Endothelial cell (in vitro differentiated cells): ENCODE results near the gene EVPLL. TPM values are rescaled to one million over a fixed set of nuclear protein-coding genes. Genes with fewer than 3 reads are reported as not detected.
"Not testable (repeated sequence)": the region's sequence is repeated elsewhere in the genome, so short reads cannot be mapped to it uniquely, and the experiment has no call there.

Experiments
- DNase-seq: peaks from one replicate; pipeline ENCODE4 v3.0.0; 2021; ENCODE audit warnings: low spot score
- H3K27ac Mint-ChIP-seq: one replicate; pipeline ENCODE4 v1.8.0; 2021; ENCODE audit warnings: mixed read lengths, inconsistent platforms; ENCODE audit not compliant: unreplicated experiment
- H3K27me3 Mint-ChIP-seq: one replicate; pipeline ENCODE4 v1.8.0; 2021; ENCODE audit warnings: mild to moderate bottlenecking, moderate library complexity, mixed read lengths, inconsistent platforms; ENCODE audit not compliant: unreplicated experiment
- H3K36me3 Mint-ChIP-seq: one replicate; pipeline ENCODE4 v1.8.0; 2021; ENCODE audit warnings: mild to moderate bottlenecking, low read depth, mixed read lengths, inconsistent platforms; ENCODE audit not compliant: unreplicated experiment
- H3K4me1 Mint-ChIP-seq: one replicate; pipeline ENCODE4 v1.8.0; 2021; ENCODE audit warnings: mild to moderate bottlenecking, mixed read lengths, inconsistent platforms; ENCODE audit not compliant: unreplicated experiment
- H3K4me3 Mint-ChIP-seq: one replicate; pipeline ENCODE4 v1.8.0; 2021; ENCODE audit warnings: mild to moderate bottlenecking, mixed read lengths, inconsistent platforms; ENCODE audit not compliant: unreplicated experiment
- H3K9me3 Mint-ChIP-seq: one replicate; pipeline ENCODE4 v1.8.0; 2021; ENCODE audit warnings: mixed read lengths, inconsistent platforms; ENCODE audit not compliant: unreplicated experiment
- total RNA-seq: library from RNA; stranded (reverse); fragmentation: NEBNext Ultra II Directional; extraction: Animal tissue kit (Norgen Biotek cat#: 25700); gene quantifications from one replicate; pipeline ENCODE4 v1.2.1, GENCODE V29; 2021; ENCODE audit not compliant: unreplicated experiment
- TF ChIP-seq, protein P1 (sequence below): fragments of 200-600 bp; sonication (generic); IDR thresholded peaks from one replicate; pipeline ENCODE4 v1.5.0; 2021; ENCODE audit warnings: antibody characterized with exemption; ENCODE audit not compliant: unreplicated experiment

The EVPLL gene
- total RNA-seq, 1 donor from 2014 or later: not detected

DNA sequence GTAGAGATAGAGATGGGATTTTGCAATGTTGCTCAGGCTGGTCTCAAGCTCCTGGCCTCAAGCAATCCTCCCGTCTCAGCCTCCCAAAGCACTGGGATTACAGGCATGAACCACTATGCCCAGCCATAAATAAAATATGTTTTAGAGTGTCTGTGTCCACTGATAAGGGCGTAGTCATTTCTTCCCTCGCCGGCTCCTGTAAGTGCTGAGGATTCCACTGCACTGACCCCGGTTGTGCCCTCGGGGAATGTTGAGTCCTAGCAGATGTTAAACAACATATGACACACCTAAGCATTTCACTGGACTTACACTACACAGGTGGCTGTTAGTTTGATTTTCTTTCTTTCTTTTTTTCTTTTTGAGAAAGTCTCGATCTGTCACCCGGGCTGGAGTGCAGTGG, 8.6 kb upstream of the EVPLL start:
- TF ChIP-seq, protein P1, sequence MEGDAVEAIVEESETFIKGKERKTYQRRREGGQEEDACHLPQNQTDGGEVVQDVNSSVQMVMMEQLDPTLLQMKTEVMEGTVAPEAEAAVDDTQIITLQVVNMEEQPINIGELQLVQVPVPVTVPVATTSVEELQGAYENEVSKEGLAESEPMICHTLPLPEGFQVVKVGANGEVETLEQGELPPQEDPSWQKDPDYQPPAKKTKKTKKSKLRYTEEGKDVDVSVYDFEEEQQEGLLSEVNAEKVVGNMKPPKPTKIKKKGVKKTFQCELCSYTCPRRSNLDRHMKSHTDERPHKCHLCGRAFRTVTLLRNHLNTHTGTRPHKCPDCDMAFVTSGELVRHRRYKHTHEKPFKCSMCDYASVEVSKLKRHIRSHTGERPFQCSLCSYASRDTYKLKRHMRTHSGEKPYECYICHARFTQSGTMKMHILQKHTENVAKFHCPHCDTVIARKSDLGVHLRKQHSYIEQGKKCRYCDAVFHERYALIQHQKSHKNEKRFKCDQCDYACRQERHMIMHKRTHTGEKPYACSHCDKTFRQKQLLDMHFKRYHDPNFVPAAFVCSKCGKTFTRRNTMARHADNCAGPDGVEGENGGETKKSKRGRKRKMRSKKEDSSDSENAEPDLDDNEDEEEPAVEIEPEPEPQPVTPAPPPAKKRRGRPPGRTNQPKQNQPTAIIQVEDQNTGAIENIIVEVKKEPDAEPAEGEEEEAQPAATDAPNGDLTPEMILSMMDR: no peak
- no peak overlapping the region for H3K4me3 Mint-ChIP-seq
- H3K27ac Mint-ChIP-seq: no peak overlapping the region
- no peaks in the 10 kb centered on the region for H3K4me1 Mint-ChIP-seq
- no peak for DNase-seq
- no peaks in the 10 kb centered on the region for H3K27me3 Mint-ChIP-seq
- no peaks in the 10 kb centered on the region for H3K9me3 Mint-ChIP-seq
- H3K36me3 Mint-ChIP-seq: no peaks in the 10 kb centered on the region

DNA sequence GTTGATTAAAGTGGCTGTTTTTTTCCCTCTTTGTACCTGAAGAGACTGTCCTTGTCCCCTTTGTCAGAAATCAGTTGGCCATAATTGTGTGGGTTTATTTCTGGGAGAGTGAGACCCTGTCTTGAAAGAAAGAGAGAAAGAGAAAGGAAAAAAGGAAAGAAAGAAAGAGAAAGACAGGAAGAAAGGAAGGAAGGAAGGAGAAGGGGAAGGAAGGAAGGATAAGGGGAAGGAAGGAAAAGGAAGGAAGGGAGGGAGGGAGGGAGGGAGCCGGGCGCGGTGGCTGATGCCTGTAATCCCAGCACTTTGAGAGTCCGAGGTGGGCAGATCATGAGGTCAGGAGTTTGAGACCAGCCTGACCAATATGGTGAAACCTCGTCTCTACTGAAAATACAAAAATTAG, 6.8 kb upstream of the EVPLL start:
- Mint-ChIP-seq H3K9me3 (no peaks in the 10 kb centered on the region), H3K4me1 (no peaks in the 10 kb centered on the region), H3K27me3 (no peaks in the 10 kb centered on the region), H3K36me3 (peaks cover 3% of the 10 kb centered on the region), H3K4me3 (no peak overlapping the region), H3K27ac (no peak overlapping the region)
- TF ChIP-seq, protein P1: no peak
- no peak for DNase-seq

DNA sequence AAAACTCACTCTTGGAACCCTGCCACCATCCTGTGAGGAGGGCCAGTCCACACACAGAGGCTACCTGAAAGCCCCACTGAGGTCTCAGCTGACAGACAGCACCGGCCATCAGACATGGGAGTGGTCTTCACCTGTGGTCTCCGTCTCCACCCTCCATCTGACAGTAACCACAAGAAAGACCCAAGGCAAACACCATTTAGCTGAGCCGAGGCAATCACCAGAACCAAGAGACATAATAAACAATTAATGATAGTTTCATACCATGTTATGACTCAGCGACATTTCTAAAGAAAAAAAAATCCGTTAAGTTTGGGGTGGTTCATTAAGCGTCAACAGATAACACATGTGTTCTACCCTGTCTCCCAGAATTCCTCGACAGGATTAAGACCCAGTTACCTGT, 6.1 kb upstream of the EVPLL start:
- H3K27ac Mint-ChIP-seq: no peak overlapping the region
- no peaks in the 10 kb centered on the region for H3K4me1 Mint-ChIP-seq
- peaks cover 3% of the 10 kb centered on the region for H3K36me3 Mint-ChIP-seq
- no peak for DNase-seq
- no peaks in the 10 kb centered on the region for H3K27me3 Mint-ChIP-seq
- H3K4me3 Mint-ChIP-seq: no peak overlapping the region
- TF ChIP-seq, protein P1: no peak
- no peaks in the 10 kb centered on the region for H3K9me3 Mint-ChIP-seq

DNA sequence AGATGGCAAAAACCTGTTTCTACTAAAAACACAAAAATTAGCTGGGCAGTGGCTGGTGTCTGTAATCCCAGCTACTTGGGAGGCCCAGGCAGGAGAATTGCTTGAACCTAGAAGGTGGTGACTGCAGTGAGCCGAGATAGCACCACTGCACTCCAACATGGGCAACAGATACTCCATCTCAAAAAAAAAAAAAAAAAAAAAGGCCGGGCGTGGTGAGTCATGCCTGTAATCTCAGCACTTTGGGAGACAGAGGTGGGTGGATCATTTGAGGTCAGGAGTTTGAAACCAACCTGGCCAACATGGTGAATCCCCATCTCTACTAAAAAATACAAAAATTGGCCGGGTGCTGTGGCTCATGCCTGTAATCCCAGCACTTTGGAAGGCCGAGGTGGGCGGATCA, 4.4 kb upstream of the EVPLL start:
- not testable (repeated sequence) for DNase-seq, H3K9me3 Mint-ChIP-seq, H3K4me3 Mint-ChIP-seq, H3K27me3 Mint-ChIP-seq, H3K4me1 Mint-ChIP-seq, H3K36me3 Mint-ChIP-seq, H3K27ac Mint-ChIP-seq

DNA sequence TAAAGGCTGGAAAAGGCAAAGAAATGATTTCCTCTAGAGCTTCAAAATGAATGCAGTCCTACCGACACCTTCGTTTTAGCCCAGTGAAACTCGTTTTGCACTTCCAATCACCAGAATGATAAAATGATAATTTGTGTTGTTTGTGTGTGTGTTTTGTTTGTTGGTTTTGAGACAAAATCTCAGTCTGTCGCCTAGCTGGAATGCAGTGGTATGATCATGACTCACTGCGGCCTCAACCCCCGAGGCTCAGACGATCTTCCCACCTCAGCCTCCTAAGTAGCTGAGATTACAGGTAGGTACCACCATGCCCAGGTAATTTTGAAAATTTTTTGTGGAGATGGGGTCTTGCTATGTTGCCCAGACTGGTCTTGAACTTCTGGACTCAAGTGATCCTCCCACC, 3.4 kb upstream of the EVPLL start:
- H3K36me3 Mint-ChIP-seq: peaks cover 3% of the 10 kb centered on the region
- no peaks in the 10 kb centered on the region for H3K9me3 Mint-ChIP-seq

More for the DNA sequence above, 3.4 kb upstream of the EVPLL start:
- Mint-ChIP-seq H3K27ac (no peak overlapping the region), H3K4me3 (no peak overlapping the region), H3K4me1 (no peaks in the 10 kb centered on the region), H3K27me3 (peaks cover 2% of the 10 kb centered on the region)
- TF ChIP-seq, protein P1: no peak
- DNase-seq: no peak
